ENCODE data around the gene LRRC34.

LRRC34 gene, protein sequence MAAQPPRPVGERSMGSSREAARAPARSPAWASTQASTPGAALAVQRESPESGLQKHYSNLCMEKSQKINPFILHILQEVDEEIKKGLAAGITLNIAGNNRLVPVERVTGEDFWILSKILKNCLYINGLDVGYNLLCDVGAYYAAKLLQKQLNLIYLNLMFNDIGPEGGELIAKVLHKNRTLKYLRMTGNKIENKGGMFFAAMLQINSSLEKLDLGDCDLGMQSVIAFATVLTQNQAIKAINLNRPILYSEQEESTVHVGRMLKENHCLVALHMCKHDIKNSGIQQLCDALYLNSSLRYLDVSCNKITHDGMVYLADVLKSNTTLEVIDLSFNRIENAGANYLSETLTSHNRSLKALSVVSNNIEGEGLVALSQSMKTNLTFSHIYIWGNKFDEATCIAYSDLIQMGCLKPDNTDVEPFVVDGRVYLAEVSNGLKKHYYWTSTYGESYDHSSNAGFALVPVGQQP

DNA sequence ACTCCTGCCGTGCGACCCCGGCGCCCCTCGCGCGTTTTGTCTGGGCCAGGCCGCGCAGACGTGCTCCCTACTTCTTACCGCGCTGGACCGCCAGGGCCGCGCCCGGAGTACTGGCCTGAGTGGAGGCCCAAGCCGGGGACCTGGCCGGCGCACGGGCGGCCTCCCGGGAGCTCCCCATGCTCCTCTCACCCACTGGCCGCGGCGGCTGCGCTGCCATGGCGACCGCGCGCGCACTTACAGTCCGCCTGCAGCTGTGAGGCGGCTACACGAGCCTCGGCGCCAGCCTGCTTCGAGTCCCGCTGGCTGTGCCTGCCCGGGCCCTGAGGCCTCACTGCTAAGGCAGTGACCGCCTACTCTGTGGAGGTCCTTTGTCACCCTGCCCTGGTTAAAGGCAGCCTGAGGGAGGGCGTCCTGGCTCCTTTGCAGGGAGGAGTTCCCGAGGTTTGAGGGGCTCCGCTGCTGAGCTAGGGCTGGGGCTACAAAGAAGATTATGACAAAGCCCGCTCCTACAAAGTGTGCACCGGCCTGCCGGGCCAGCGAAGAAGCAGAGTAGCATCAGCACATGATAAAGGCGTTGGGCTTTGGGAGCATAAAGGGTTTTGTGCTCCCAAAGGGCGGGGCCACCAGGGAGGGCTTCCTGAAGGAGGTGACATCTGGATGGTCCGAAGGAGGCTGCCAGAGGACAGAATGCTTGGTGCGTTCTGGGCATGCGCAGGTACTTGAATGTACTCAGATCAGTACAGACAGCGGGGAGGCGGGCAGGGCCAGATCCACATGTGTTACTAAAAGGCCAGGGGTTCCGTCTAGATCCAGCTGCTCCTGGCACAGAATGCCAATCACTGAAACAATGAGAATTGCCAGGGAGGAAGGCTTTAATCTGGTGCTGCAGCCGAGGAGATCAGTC is at the start of gene LRRC34, which contains the start of gene LRRIQ4:
Gene LRRC34 (minus strand): TSS at position 573 of the 904 bp plus-strand sequence. CDS start 356 bp downstream, at position 217.
Gene LRRIQ4 (plus strand): TSS at position 539 of the 904 bp plus-strand sequence. CDS start 9,052 bp downstream, outside the sequence.
- Histone ChIP-seq H2AFZ (ENCODE audit: low read depth) (peak within 1 kb of the TSS; percentile 94), H3K79me2 (ENCODE audit: insufficient read depth, low read depth) (no peaks in the 10 kb centered on the region), H3K27ac (peak within 1 kb of the TSS; percentile 36; the same call in 1 of the 2 replicates), H4K20me1 (ENCODE audit: insufficient read depth) (no peaks in the 10 kb centered on the region), H3K4me3 (IDR thresholded peaks at IDR 0.05; ENCODE audit: insufficient read depth, low read depth, low read length) (peak within 1 kb of the TSS; percentile 73), H3K27me3 (ENCODE audit: insufficient read depth, low read depth) (no peaks in the 10 kb centered on the region), H3K36me3 (ENCODE audit: insufficient read depth) (no peaks in the 10 kb centered on the region), H3K4me1 (ENCODE audit: low read depth, poor library complexity, severe bottlenecking) (peaks cover 12% of the 10 kb centered on the region), H3K4me2 (peak within 1 kb of the TSS; percentile 82), H3K9ac (peak within 1 kb of the TSS; percentile 39)
- TF ChIP-seq, protein P1, sequence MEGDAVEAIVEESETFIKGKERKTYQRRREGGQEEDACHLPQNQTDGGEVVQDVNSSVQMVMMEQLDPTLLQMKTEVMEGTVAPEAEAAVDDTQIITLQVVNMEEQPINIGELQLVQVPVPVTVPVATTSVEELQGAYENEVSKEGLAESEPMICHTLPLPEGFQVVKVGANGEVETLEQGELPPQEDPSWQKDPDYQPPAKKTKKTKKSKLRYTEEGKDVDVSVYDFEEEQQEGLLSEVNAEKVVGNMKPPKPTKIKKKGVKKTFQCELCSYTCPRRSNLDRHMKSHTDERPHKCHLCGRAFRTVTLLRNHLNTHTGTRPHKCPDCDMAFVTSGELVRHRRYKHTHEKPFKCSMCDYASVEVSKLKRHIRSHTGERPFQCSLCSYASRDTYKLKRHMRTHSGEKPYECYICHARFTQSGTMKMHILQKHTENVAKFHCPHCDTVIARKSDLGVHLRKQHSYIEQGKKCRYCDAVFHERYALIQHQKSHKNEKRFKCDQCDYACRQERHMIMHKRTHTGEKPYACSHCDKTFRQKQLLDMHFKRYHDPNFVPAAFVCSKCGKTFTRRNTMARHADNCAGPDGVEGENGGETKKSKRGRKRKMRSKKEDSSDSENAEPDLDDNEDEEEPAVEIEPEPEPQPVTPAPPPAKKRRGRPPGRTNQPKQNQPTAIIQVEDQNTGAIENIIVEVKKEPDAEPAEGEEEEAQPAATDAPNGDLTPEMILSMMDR (conservative IDR thresholded peaks at IDR 0.05; ENCODE audit: low read depth, low read length) = no peak

DNA sequence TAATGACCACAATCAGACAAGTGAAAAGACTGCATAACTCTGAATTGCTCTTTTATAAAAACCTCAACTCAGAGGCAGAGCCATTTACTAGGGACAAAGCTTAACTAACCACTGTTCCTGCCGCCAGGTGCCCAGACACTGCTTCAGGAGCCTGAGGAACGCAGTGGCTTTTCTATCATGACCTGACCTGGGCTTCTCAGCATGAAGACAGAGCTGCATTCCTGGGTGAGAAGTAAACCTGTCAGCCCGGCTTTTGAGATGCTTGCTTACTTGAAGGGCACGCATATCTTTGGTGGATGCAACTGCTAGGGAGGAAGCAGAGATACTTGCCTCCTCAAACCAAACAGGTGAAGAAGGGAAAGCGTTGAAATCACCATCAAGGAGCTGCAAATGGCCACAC is 49.2 kb upstream of the LRRC34 start:
- TF ChIP-seq, protein P1 (conservative IDR thresholded peaks at IDR 0.05; ENCODE audit: low read depth, low read length) = no peak
- no peak overlapping the region for H2AFZ ChIP-seq (ENCODE audit: low read depth)

DNA sequence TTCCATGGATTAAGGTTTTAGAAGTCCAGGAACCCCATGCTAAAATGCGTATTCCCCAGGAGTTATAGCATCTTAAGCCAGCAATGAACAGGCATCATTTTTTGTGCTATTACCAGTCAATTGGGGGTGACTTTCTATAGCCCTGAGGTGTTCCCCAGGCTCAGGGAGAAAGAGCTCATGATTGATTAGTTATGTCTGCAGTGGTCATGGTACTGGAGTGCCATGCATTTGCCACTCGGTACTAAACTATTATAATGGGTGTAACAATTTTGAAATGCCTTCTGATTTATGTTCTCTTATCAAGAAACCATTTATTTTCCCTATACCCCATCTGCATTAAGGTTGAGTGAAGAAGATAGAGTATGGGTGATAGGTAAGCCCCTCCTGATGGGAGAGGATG is 45.1 kb upstream of the LRRC34 start:
- Histone ChIP-seq H3K36me3 (ENCODE audit: insufficient read depth) (no peaks in the 10 kb centered on the region), H3K9ac (no peak overlapping the region), H3K4me1 (ENCODE audit: low read depth, poor library complexity, severe bottlenecking) (peaks cover under 1% of the 10 kb centered on the region), H3K79me2 (ENCODE audit: insufficient read depth, low read depth) (no peaks in the 10 kb centered on the region), H4K20me1 (ENCODE audit: insufficient read depth) (no peaks in the 10 kb centered on the region), H2AFZ (ENCODE audit: low read depth) (no peak overlapping the region), H3K27me3 (ENCODE audit: insufficient read depth, low read depth) (no peaks in the 10 kb centered on the region), H3K27ac (no peak overlapping the region), H3K4me2 (no peak overlapping the region), H3K4me3 (IDR thresholded peaks at IDR 0.05; ENCODE audit: insufficient read depth, low read depth, low read length) (no peak overlapping the region)
- TF ChIP-seq, protein P1 (conservative IDR thresholded peaks at IDR 0.05; ENCODE audit: low read depth, low read length) = no peak

More for the DNA sequence above, 49.2 kb upstream of the LRRC34 start:
- peaks cover 6% of the 10 kb centered on the region for H3K4me1 ChIP-seq (ENCODE audit: low read depth, poor library complexity, severe bottlenecking)
- H4K20me1 ChIP-seq (ENCODE audit: insufficient read depth) = no peaks in the 10 kb centered on the region
- no peaks in the 10 kb centered on the region for H3K36me3 ChIP-seq (ENCODE audit: insufficient read depth)
- no peak overlapping the region for H3K4me3 ChIP-seq (IDR thresholded peaks at IDR 0.05; ENCODE audit: insufficient read depth, low read depth, low read length)
- H3K27ac ChIP-seq = no peak overlapping the region
- no peaks in the 10 kb centered on the region for H3K79me2 ChIP-seq (ENCODE audit: insufficient read depth, low read depth)
- no peaks in the 10 kb centered on the region for H3K27me3 ChIP-seq (ENCODE audit: insufficient read depth, low read depth)
- no peak overlapping the region for H3K4me2 ChIP-seq
- no peak overlapping the region for H3K9ac ChIP-seq

- Histone ChIP-seq H3K4me1 (ENCODE audit: low read depth, poor library complexity, severe bottlenecking) (no peaks in the 10 kb centered on the region), H3K36me3 (ENCODE audit: insufficient read depth) (no peaks in the 10 kb centered on the region), H3K27ac (no peak overlapping the region), H3K4me3 (IDR thresholded peaks at IDR 0.05; ENCODE audit: insufficient read depth, low read depth, low read length) (no peak overlapping the region), H3K79me2 (ENCODE audit: insufficient read depth, low read depth) (no peaks in the 10 kb centered on the region), H3K4me2 (no peak overlapping the region), H3K9ac (no peak overlapping the region), H4K20me1 (ENCODE audit: insufficient read depth) (no peaks in the 10 kb centered on the region), H3K27me3 (ENCODE audit: insufficient read depth, low read depth) (no peaks in the 10 kb centered on the region), H2AFZ (ENCODE audit: low read depth) (no peak overlapping the region)
- TF ChIP-seq, protein P1 (conservative IDR thresholded peaks at IDR 0.05; ENCODE audit: low read depth, low read length) = no peak
Observed at GRCh38 chr3:169855514-169855913, 42.8 kb upstream of the LRRC34 start.

Measured in KMS-11 (cell line).